GM12892 (cell line): ENCODE measurements around the gene PCYT2.

Experiments
- POLR2A ChIP-seq: IDR thresholded peaks from 2 replicates; pipeline ENCODE4 v1.6.1; 2011; ENCODE audit warnings: low read depth, low read length, control low read depth
- POLR2AphosphoS5 ChIP-seq: IDR thresholded peaks from 2 replicates; pipeline ENCODE4 v1.6.1; 2011; ENCODE audit warnings: low read depth, low read length, control low read depth
- TAF1 ChIP-seq: IDR thresholded peaks from 2 replicates; pipeline ENCODE4 v1.6.1; 2011; ENCODE audit warnings: low read depth, mild to moderate bottlenecking, control low read depth, low read length, borderline replicate concordance

DNA sequence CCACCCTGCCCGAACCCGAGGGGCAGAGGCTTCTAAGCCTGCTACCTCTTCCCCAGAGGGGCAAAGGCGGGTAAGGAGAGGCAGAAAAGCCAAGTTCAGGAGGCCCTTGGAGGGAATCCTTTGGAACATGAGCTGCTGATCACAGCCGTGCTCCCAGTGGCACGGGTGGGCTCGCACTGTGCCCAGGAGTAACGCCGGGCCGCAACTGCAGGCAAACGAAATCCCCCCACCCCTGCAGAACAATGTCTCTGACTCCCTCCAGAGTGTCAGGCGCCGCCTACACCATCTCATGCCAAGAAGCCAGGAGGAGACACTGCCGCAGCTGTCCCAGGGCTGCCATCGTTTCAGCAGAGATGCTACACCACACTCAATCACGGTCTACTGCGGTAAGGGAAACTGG lies 59.8 kb downstream of the PCYT2 start:
- no peak for TF ChIP-seq POLR2AphosphoS5
- TF ChIP-seq POLR2A: no peak
- no peak for TF ChIP-seq TAF1
